H1 (cell line): ENCODE results near the gene ASXL1. TPM values are rescaled to one million over a fixed set of nuclear protein-coding genes. Genes with fewer than 3 reads are reported as not detected.

Experiments used
- CTCF ChIA-PET: fragments of 300-600 bp; sonication (Branson Sonifier 250); formaldehyde crosslinking; loops from one replicate; lab custom pipeline; 2021; ENCODE audit not compliant: partially characterized antibody; lab: Charles Lee
- POLR2A ChIA-PET: fragments of 300-600 bp; sonication (Branson Sonifier 250); formaldehyde crosslinking; loops from one replicate; lab custom pipeline; 2021; ENCODE audit warnings: inconsistent platforms; ENCODE audit not compliant: partially characterized antibody; lab: Charles Lee
- DNase-seq, 2 experiments: peaks; one replicate each; pipeline versions ENCODE4 v3.0.0 to v3.0.0-alpha.2; 2010 to 2022; ENCODE audit warnings: low spot score in 2 of 2, low read depth in 1 of 2, mixed read lengths in 1 of 2
- FAIRE-seq: peaks from 2 replicates; lab custom pipeline; 2011; peaks lifted over from hg19 to GRCh38; lab: Jason Lieb, UNC
- H2AFZ ChIP-seq: 2 replicates; pipeline ENCODE4 v1.8.1; 2012; ENCODE audit warnings: low read length, inconsistent platforms
- H2AK5ac ChIP-seq: 2 replicates; pipeline ENCODE4 v1.6.1; 2013; ENCODE audit warnings: low read depth, low read length
- H2BK120ac ChIP-seq: replicated peaks from 2 replicates; pipeline ENCODE3; 2013; ENCODE audit warnings: low read depth, low read length, inconsistent platforms
- H2BK12ac ChIP-seq: 2 replicates; pipeline ENCODE4 v1.6.1; 2013; ENCODE audit warnings: low read depth, low read length
- H2BK15ac ChIP-seq: 2 replicates; pipeline ENCODE4 v1.6.1; 2013; ENCODE audit warnings: low read length
- H2BK20ac ChIP-seq: 2 replicates; pipeline ENCODE4 v1.6.1; 2013; ENCODE audit warnings: low read length
- H2BK5ac ChIP-seq: 2 replicates; pipeline ENCODE4 v1.6.1; 2013; ENCODE audit warnings: low read depth, low read length
- H3K14ac ChIP-seq: 2 replicates; pipeline ENCODE4 v1.6.1; 2013; ENCODE audit warnings: inconsistent platforms; ENCODE audit not compliant: insufficient read length
- H3K18ac ChIP-seq: 2 replicates; pipeline ENCODE4 v1.6.1; 2013; ENCODE audit warnings: low read length; ENCODE audit errors: extremely low read depth
- H3K23ac ChIP-seq: 2 replicates; pipeline ENCODE4 v1.6.1; 2013; ENCODE audit warnings: inconsistent platforms; ENCODE audit not compliant: insufficient read length
- H3K23me2 ChIP-seq: 2 replicates; pipeline ENCODE4 v1.6.1; 2013; ENCODE audit warnings: low read depth, low read length
- H3K27ac ChIP-seq: 2 replicates; pipeline ENCODE4 v1.6.1; 2011; ENCODE audit warnings: low read depth, low read length, inconsistent platforms
- H3K27me3 ChIP-seq, 4 experiments: replicated peaks in 1 of 4; 1 replicate in 1 of 4; 2 replicates in 3 of 4; pipeline versions ENCODE4 v1.6.1 to v1.8.1; 2011 to 2013; ENCODE audit warnings: low read length in 3 of 4, mild to moderate bottlenecking in 3 of 4, inconsistent platforms in 2 of 4, mixed read lengths in 2 of 4, moderate library complexity in 1 of 4; ENCODE audit not compliant: control insufficient read depth in 3 of 4, insufficient read depth in 3 of 4; ENCODE audit errors: extremely low read depth in 1 of 4
- H3K36me3 ChIP-seq, 4 experiments: 2 replicates each; pipeline versions ENCODE4 v1.6.1 to v1.8.1; 2011 to 2013; ENCODE audit warnings: mild to moderate bottlenecking in 4 of 4, low read length in 3 of 4, moderate library complexity in 2 of 4, control low read depth in 1 of 4, inconsistent platforms in 1 of 4; ENCODE audit not compliant: insufficient read depth in 4 of 4, control insufficient read depth in 2 of 4
- H3K4ac ChIP-seq: replicated peaks from 2 replicates; pipeline ENCODE3; 2013; ENCODE audit warnings: low read length, low read depth, mixed read lengths, inconsistent platforms; ENCODE audit not compliant: insufficient read length
- H3K4me1 ChIP-seq, 4 experiments: replicated peaks in 1 of 4; 1 replicate in 1 of 4; 2 replicates in 3 of 4; pipeline versions ENCODE4 v1.6.1 to v1.8.1; 2011 to 2013; ENCODE audit warnings: low read length in 3 of 4, inconsistent platforms in 2 of 4, mixed read lengths in 1 of 4; ENCODE audit not compliant: insufficient read depth in 4 of 4, control insufficient read depth in 3 of 4
- H3K4me2 ChIP-seq, 2 experiments: 2 replicates each; pipeline versions ENCODE4 v1.6.1 to v1.8.1; 2011 to 2013; ENCODE audit warnings: low read depth in 2 of 2, low read length in 2 of 2, control low read depth in 1 of 2, inconsistent platforms in 1 of 2, mild to moderate bottlenecking in 1 of 2; ENCODE audit not compliant: insufficient read depth in 1 of 2
- H3K4me3 ChIP-seq, 4 experiments: fragments of 200-600, 300-600 bp in 1 of 4; sonication (generic), shearing (Covaris generic), sonication (Bioruptor Twin) in 1 of 4; 2 replicates each; pipeline versions ENCODE4 v1.5.1 to v1.8.1; 2011 to 2016; ENCODE audit warnings: low read length in 4 of 4, low read depth in 3 of 4, control low read depth in 2 of 4, inconsistent platforms in 2 of 4, mild to moderate bottlenecking in 2 of 4, mixed read lengths in 1 of 4, moderate library complexity in 1 of 4; ENCODE audit not compliant: insufficient read depth in 2 of 4; ENCODE audit errors: extremely low read depth in 1 of 4
- H3K56ac ChIP-seq: replicated peaks from 2 replicates; pipeline ENCODE3; 2013; ENCODE audit warnings: low read depth, mild to moderate bottlenecking, mixed read lengths, low read length, inconsistent platforms; ENCODE audit not compliant: insufficient read length
- H3K79me1 ChIP-seq: 2 replicates; pipeline ENCODE4 v1.6.1; 2013; ENCODE audit warnings: low read depth, low read length, control low read depth
- H3K79me2 ChIP-seq, 2 experiments: 2 replicates each; pipeline versions ENCODE4 v1.6.1 to v1.8.1; 2012 to 2013; ENCODE audit warnings: low read length in 2 of 2, mild to moderate bottlenecking in 2 of 2, inconsistent platforms in 1 of 2; ENCODE audit not compliant: insufficient read depth in 2 of 2, control insufficient read depth in 1 of 2
- H3K9ac ChIP-seq, 4 experiments: replicated peaks in 1 of 4; 1 replicate in 1 of 4; 2 replicates in 3 of 4; pipeline versions ENCODE4 v1.6.1 to v1.8.1; 2011 to 2013; ENCODE audit warnings: low read depth in 3 of 4, low read length in 3 of 4, control low read depth in 2 of 4, mild to moderate bottlenecking in 2 of 4, moderate library complexity in 2 of 4, inconsistent platforms in 1 of 4; ENCODE audit errors: extremely low read depth in 1 of 4
- H3K9me3 ChIP-seq, 2 experiments: 2 replicates each; pipeline versions ENCODE4 v1.6.1 to v1.8.1; 2012 to 2013; ENCODE audit warnings: mild to moderate bottlenecking in 2 of 2, moderate library complexity in 2 of 2, control low read depth in 1 of 2, inconsistent platforms in 1 of 2, low read depth in 1 of 2, low read length in 1 of 2, mixed read lengths in 1 of 2; ENCODE audit not compliant: insufficient read depth in 2 of 2
- H4K20me1 ChIP-seq, 2 experiments: replicated peaks in 1 of 2; 2 replicates each; pipeline versions ENCODE3 to v1.8.1; 2011 to 2013; ENCODE audit warnings: inconsistent platforms in 2 of 2, low read length in 2 of 2, mild to moderate bottlenecking in 1 of 2; ENCODE audit not compliant: insufficient read depth in 2 of 2, control insufficient read depth in 1 of 2
- H4K5ac ChIP-seq: 2 replicates; pipeline ENCODE4 v1.6.1; 2013; ENCODE audit warnings: low read length, low read depth, mixed read lengths, inconsistent platforms; ENCODE audit not compliant: insufficient read length
- H4K8ac ChIP-seq: 2 replicates; pipeline ENCODE4 v1.8.0; 2013; ENCODE audit warnings: mild to moderate bottlenecking, moderate library complexity, low read length, inconsistent platforms; ENCODE audit not compliant: insufficient read depth; ENCODE audit errors: extremely low read depth
- H4K91ac ChIP-seq: replicated peaks from 2 replicates; pipeline ENCODE3; 2013; ENCODE audit warnings: low read length, mixed read lengths, inconsistent platforms; ENCODE audit not compliant: insufficient read length
- BACH1 ChIP-seq: IDR thresholded peaks from 2 replicates; pipeline ENCODE4 v1.6.1; 2012; ENCODE audit warnings: low read length, improper control_type of control experiment
- CHD1 ChIP-seq: IDR thresholded peaks from 2 replicates; pipeline ENCODE4 v1.6.1; 2012; ENCODE audit warnings: low read depth, low read length, improper control_type of control experiment
- CHD2 ChIP-seq: IDR thresholded peaks from 2 replicates; pipeline ENCODE4 v1.6.1; 2012; ENCODE audit warnings: low read length, improper control_type of control experiment
- CREB1 ChIP-seq: IDR thresholded peaks from 2 replicates; pipeline ENCODE4 v1.6.1; 2012; ENCODE audit warnings: inconsistent platforms
- FOSL1 ChIP-seq: IDR thresholded peaks from 2 replicates; pipeline ENCODE4 v1.6.1; 2011; ENCODE audit warnings: mild to moderate bottlenecking, low read depth, low read length, moderate library complexity; ENCODE audit not compliant: insufficient read depth
- GTF2F1 ChIP-seq: IDR thresholded peaks from 2 replicates; pipeline ENCODE4 v1.6.1; 2012; ENCODE audit warnings: low read depth, low read length, improper control_type of control experiment, borderline replicate concordance
- KDM5A ChIP-seq: fragments of 200-600 bp; IDR thresholded peaks from 2 replicates; pipeline ENCODE4 v1.7.1; 2012; ENCODE audit warnings: mild to moderate bottlenecking, low read length, inconsistent platforms, mixed read lengths
- MAFK ChIP-seq: IDR thresholded peaks from 2 replicates; pipeline ENCODE4 v1.6.1; 2012; ENCODE audit warnings: low read depth, mild to moderate bottlenecking, improper control_type of control experiment, low read length
- MAX ChIP-seq: IDR thresholded peaks from 2 replicates; pipeline ENCODE4 v1.6.1; 2012; ENCODE audit warnings: inconsistent platforms
- POLR2A ChIP-seq, 2 experiments: IDR thresholded peaks; 1 replicate in 1 of 2; 2 replicates in 1 of 2; pipeline ENCODE4 v1.6.1; 2011; ENCODE audit warnings: low read depth in 2 of 2, low read length in 2 of 2, mild to moderate bottlenecking in 2 of 2; ENCODE audit errors: control extremely low read depth in 1 of 2
- SP2 ChIP-seq: IDR thresholded peaks from 2 replicates; pipeline ENCODE4 v1.6.1; 2012; ENCODE audit warnings: mild to moderate bottlenecking, low read length, inconsistent platforms
- TAF1 ChIP-seq: IDR thresholded peaks from 2 replicates; pipeline ENCODE4 v1.6.1; 2011; ENCODE audit warnings: mild to moderate bottlenecking, low read depth, low read length
- TBP ChIP-seq: IDR thresholded peaks from 2 replicates; pipeline ENCODE4 v1.6.1; 2011; ENCODE audit warnings: low read depth, low read length, improper control_type of control experiment
- WGBS, 2 experiments: shearing (Covaris generic) in 1 of 2; methylation state at CpG; one replicate each; pipeline versions ENCODE4 v1.1.6 to v1.1.7; 2013 to 2015; ENCODE audit warnings: low lambda C conversion rate in 2 of 2, mixed read lengths in 2 of 2, inconsistent platforms in 1 of 2, low coverage in 1 of 2, missing lambda C conversion rate in 1 of 2; ENCODE audit not compliant: insufficient replicate concordance in 2 of 2, insufficient coverage in 1 of 2, insufficient read length in 1 of 2; ENCODE audit errors: extremely low coverage in 1 of 2, missing lambda C conversion rate in 1 of 2; 5-methylcytosine and 5-hydroxymethylcytosine counted together
- polyA plus RNA-seq, 7 experiments: library from polyadenylated mRNA; depleted of rRNA in 3 of 7; stranded (reverse) in 5 of 7; unstranded in 2 of 7; fragments of >200 nt in 5 of 7; fragments of 200-250 nt in 2 of 7; gene quantifications; 1 replicate in 5 of 7; 2 replicates in 1 of 7; 4 replicates in 1 of 7; pipeline versions ENCODE4 v1.2.1 to v1.2.3, GENCODE V29; 2011 to 2013; ENCODE audit warnings: missing spikeins in 2 of 7, mixed read lengths in 2 of 7
- total RNA-seq: library from RNA; stranded (reverse); fragmentation: NEBNext Ultra II Directional; extraction: Animal tissue kit (Norgen Biotek cat#: 25700); gene quantifications from 2 replicates; pipeline ENCODE4 v1.2.1, GENCODE V29; 2021

ASXL1 gene
- total and polyA plus RNA-seq, 2 of the 8 experiments (the other 6 are each of a cell fraction or from before 2014, with no cell fraction given), result 10.6 to 26.5 TPM

DNA sequence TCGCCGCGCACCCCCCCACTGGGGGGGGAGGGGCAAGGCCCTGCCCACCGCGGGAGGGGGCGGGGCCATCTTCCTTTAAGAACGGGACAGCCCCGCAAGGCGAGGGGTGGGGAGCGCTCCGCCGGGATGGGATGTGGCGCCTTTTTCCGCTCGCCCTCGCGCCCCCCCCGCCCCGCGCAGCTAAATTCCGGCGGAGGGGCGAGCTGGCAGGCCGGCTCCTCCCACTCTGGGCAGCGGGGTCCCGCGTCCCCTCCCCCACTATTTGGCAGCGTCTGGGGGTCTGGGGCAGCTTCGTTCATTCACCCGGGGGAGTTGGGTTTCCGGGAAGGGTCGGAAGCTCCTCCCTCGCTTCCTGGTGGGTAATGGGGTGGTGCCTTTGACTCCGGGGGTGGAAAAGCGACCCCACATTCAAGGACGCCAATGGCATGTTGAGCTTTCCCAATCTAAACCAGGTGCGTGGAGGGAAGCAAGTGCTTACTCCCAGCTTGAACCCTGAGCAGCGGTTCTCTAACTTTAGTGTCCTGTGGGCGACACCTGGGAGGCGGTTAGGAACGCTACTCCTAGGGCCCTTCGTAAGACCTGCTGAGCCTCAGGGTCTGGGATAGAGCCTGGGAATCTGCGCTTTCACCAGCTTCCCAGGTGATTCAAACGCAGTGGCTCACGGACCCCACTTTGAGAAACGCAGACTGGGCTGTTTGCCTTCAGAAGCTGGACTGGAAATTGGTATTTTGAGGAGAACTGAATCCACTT, 927 bp downstream of the ASXL1 start:
- Histone ChIP-seq H4K8ac (peak overlapping the region; percentile 39; the same call in 1 of the 2 replicates), H3K27me3 (peaks cover 16 to 44% (median 32%) of the 10 kb centered on the region in 4 experiments), H2BK15ac (no peak overlapping the region), H3K4me1 (peaks cover 0 to 3% (median 0%) of the 10 kb centered on the region in 4 experiments; a peak in 3 of 7 replicates), H2BK5ac (no peak overlapping the region), H3K27ac (no peak overlapping the region), H2BK12ac (no peak overlapping the region), H2AK5ac (no peak overlapping the region), H3K4me2 (peak overlapping the region; percentile 41 to 60), H3K18ac (no peak overlapping the region), H3K9me3 (no peaks in the 10 kb centered on the region; a peak in 1 of 4 replicates), H3K9ac (no peak overlapping the region; a peak in 1 of 7 replicates), H3K56ac (no peak overlapping the region), H3K23me2 (peaks cover 4% of the 10 kb centered on the region), H3K23ac (no peak overlapping the region), H3K14ac (no peak overlapping the region), H4K91ac (no peak overlapping the region), H2BK120ac (no peak overlapping the region), H2AFZ (no peak overlapping the region), H3K36me3 (no peaks in the 10 kb centered on the region), H3K4me3 (peak overlapping the region; percentile 47 to 98 (median 82)), H3K4ac (no peak overlapping the region), H4K20me1 (peaks cover 27% of the 10 kb centered on the region in 2 experiments), H4K5ac (no peak overlapping the region), H2BK20ac (no peak overlapping the region), H3K79me2 (peaks cover 4 to 31% of the 10 kb centered on the region in 2 experiments), H3K79me1 (no peaks in the 10 kb centered on the region)
- ChIA-PET CTCF (interaction anchor here (1.0 to 2.2 kb wide), 3 partner anchors 15 to 294 kb away, joined by 3 to 7 read pairs (median 3); no protein-coding TSS in a partner anchor), POLR2A (interaction anchor here (0.9 to 2.2 kb wide), 3 partner anchors 11 to 52 kb away, joined by 3 to 8 read pairs (median 3); no protein-coding TSS in a partner anchor)
- FAIRE-seq (peak; percentile 13), DNase-seq (peak; percentile 75 to 85)
- 2% methylated on average over 18 of the region's 46 CpGs; no CpG with 5 or more reads in 1 of the 2 experiments for WGBS, 2 experiments
- no peak for TF ChIP-seq SP2
- peak; percentile 40; the same call in 1 of the 2 replicates for TF ChIP-seq CREB1
- peak; percentile 61; the same call in 1 of the 2 replicates for TF ChIP-seq BACH1
- no peak for TF ChIP-seq TBP
- no peak for TF ChIP-seq CHD1
- TF ChIP-seq GTF2F1, result peak; percentile 44; the same call in 1 of the 2 replicates
- no peak for TF ChIP-seq KDM5A
- TF ChIP-seq MAX, result peak; percentile 37; the same call in 1 of the 2 replicates
- TF ChIP-seq CHD2, result peak; percentile 47; the same call in 1 of the 2 replicates
- no peak for TF ChIP-seq MAFK
- TF ChIP-seq POLR2A (IDR thresholded peaks at IDR 0.05; ENCODE audit: control extremely low read depth in 1 of 2, low read depth in 2 of 2, low read length in 2 of 2), result no peak
- no peak for TF ChIP-seq FOSL1
- TF ChIP-seq TAF1, result no peak
